ENCODE data around the gene TRAF3.

TRAF3 gene

DNA sequence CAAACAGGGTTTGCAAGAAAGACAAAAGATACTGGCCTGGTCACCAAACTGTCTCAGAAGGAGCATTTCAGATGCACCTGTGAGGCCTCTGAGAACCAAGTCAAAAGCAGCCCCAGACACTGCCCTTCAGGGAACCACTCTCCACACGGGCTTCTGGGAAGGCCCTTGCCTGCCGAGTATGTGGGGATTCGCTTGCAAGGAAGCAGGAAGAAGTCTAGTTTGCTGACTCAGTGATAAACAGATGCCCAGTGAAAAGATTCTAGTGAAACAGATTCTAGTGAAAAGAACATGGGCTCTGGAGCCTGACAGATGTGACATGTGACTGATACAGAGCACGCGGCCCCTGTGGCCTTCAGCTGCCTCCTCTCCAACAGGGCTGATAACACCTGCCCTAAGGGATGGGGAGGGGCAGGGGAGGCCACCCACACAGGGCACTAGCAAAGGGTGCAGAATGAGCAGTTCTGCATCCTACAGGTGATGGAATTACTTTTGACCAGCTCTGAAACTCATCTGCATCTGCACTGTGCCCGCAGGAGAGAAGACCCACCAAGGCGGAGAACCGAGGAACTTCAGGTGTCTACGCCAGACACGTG, 164.3 kb downstream of the TRAF3 start:
- no peak for DNase-seq

DNA sequence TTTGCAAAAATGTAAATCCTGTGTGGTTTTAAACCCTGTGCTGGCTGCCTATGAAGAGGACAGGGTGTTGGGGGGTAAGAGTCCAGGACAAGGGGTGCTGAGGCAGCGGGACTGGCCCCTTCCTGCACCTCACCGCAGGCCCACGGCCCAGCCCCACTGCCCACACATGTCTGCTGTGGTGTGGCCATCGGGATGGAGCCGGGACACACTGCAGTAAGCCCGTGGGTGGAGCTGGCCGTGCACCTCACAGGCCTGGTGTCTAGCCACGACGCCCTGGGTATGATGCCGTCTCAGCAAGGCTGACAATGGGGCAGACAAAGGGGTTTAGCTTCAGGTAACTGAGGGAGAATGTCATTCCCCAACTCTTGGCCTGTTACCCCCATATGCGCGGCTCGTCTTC, 164.8 kb downstream of the TRAF3 start:
- no peak for DNase-seq

DNA sequence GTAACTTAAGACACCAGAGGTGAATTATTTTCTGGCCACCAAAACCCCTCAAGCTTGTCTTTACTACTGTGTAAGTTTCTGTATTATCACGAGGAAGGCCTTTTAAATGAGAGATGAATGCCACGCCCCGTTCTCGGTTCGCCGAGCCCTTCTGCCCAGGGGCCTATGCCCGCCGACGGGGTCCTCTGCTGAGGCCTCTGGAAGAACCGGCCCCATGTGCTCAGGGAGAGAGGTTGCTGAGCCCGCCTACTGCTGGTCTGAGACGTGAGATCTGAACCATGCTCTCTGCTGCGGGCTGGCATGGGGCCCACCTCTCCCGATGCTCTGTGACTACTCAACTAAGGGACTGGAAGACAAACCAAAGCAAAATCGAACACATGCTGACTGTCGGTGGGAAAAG, 166.2 kb downstream of the TRAF3 start:
- DNase-seq, result no peak

DNA sequence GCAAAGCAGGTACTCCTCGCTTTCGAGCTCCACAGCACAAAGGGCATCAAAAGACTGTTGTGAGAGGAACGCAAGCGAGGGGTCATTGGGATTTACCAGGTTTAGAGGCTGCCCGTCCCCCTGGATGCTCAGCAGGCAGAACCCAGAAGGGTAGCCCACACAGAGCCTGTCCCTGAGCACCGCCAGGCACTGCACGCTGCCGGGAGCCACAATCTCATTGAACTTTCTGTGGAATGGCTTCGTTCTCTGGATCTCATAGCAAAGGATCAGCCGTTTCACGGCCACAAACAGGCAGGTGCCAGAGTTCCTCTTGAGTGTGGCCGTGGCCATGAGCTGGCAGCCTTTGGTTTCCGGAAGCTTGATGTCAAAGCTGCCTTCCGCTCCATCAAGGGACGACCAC, 166.7 kb downstream of the TRAF3 start:
- DNase-seq, result no peak

DNA sequence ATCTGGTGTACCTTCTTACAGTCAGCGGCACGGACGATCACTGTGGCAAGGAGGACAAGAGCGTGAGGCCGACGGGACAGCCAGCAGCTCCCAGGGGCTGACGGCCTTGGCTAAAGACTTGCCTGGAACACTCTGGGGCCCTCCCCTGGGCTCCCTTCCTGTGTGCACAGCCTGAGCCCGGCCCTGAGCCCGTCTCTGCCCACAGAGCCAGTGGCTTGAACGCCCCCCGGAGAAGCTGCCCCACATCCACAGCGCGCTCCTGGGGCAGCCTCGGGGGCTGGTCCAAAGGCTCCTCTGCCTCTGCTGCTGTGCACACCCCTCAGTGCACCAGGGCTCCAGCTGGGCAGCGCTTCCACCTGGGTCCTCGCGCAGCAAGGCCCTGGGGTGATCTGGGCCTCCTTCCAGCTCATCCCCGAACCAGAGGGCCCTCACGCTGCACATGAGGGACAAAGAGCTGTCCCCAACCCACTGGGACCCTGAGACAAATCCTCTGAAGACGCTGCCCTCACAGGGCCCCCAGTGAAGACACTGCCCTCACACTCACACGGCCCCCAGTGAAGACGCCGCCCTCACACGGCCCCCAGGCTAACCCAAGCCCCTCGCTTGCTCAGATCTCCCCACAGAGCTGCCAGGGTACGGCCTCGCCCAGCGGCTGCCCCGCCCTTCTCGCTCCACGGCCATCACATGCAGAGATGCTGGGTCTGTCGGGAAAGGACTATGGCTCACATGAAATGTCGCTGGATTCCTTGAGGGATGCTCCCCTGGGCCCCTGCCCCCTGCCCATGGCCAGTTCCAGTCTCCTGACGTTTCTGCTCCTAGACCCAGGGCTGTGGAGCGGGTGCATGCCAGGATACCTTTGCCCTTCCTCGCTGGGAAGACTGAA, 167.4 kb downstream of the TRAF3 start:
- no peak for DNase-seq

DNA sequence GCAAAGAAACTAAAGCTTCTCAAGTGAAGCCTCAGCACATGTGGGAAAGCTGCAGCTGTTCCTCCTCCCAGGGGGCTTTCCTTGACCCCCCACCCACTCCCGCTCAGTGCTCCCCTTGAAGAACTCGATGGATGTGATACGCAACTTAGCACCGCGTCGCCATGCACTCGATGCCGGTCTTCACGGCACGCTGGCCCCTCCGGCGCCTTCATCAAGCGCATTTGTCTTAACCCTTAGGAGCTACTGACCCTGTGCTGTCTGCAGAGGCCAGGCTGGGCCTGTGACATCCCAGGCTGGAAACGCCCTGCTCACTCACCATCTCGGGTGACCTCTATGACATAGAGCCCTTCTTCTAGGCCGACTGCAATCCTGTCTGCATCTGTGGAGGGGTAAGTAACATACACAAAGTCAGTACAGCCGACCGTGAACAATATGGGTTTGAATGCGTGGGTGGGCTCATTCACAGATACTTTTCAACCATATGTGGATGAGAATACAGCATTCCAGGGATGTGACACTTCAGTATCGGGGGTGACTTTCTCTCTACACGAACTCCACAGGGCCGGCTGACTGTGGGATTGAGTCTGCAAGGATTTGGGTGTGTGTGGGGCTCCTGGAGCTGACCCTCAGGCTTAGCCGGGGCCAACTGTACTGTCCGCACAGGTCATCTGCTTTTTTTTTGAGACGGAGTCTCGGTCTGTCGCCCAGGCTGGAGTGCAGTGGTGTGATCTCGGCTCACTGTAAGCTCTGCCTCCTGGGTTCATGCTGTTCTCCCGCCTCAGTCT, 168.3 kb downstream of the TRAF3 start:
- no peak for DNase-seq

DNA sequence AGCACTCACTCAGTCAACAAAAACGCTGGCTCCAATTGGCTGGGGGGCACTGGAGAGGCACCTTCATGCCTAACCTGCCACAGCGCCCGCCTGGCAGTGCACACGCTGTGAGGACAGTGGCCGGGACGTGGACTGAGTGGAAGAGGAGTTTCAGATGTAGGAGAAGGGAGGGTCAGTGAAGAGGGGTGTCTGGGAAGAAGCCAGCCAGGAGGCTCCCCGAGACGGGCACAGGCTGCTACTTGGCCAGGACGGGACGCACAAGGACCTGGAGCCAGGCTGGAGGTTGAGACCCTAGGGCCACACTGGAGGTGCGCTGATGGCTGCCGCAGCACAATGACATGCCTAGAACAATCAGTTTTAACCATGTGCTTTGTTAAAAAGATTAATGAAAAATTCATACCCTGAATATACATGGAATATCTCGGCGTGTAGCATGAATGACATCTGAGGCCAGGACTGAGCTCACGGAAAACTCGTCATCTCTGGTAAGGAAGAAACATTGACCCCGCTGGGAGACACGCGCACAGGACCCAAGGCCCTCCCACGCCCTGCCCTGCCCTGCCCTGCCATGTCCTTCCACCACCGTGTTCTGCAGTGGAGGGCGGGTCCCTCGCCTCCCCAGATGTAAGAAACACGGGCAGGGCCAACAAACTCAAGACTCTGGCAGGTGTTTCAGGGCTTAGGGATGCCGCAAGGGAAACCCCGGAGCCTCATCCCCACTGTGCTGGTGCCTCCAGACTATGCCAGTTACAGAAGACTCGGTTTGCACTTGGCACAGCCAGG, 170.3 kb downstream of the TRAF3 start:
- DNase-seq, result no peak

DNA sequence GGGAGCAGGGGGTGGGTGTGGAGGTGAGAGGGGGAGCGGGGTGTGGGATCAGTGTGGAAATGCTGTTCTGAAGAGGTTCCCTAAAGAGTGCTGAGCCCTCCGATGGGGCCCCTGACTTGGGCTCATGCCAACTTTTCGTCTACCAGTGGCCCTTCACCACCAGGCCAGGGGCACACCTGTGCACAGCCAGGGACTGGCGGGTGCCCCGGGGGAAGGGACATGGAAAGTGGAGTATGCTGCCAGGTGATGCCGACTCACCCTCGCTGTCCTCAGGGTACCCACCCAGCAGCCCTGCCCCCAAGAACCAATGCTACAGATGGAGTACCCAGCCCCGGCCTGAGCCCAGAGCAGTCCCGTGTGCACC, 171.4 kb downstream of the TRAF3 start:
- DNase-seq, result no peak

DNA sequence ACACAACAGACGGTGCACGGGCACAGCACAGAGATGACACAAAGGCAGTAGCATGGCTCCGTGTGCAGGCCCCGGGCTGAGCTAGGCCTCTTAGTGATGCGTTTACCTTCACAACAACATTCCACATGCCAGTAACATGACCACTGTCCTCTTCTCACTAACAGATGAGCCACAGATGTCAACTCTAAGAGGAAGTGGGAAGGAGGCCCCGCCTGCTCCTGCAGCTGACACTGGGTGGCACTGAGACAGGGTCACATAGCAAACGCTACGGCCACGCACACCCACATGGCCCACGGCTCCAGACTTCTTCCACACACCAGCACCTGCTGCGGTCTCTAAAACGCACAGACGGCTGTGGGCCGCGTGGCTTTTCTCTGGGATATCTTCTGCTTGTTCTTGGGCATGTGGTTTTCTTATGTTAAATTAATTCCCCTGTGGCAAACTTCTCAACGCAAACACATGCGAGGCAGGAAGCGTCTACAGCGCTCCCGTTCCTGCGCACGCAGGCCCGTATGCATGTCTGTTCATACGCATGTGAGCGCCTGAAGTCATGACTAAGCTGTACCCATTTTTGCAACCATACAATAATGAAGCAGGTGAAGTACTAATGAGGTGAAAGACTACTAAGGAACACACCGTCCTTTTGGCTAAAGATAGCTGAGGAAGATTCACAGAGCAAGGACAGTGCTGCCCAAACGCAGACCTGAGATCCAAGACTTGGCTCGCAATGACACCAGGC, 172.0 kb downstream of the TRAF3 start:
- DNase-seq, result peak; percentile 50

DNA sequence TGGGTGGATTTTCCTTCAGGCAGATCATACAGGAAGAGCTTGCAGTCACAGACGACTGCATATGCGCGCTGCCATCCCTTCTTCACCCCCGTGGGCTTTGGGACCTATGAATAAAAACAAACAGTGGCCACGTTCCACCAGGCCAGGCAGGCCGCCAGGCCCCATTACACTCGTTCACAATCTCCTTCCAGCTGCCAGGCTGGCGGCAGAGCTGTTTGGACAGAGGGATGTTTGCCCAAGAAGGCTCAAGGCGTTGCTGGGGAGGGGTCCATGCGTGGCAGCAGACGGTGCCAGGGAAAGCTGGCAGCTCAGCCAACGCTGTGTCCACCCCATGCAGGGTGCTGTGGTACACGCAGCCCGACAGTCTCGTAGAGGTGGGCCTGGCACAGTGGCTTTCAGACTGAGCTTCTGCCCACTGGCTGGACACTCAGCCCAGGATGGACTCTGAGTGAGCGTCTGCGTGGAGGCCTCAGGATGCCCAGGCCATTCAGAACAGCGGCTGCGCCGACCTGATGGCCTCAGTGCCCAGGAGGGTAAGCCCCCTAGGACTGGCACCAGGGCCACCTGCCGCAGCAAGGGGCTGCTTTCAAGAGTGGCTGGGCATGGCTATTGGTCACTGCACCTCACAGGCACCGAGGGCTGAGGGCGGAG, 172.7 kb downstream of the TRAF3 start:
- no peak for DNase-seq

DNA sequence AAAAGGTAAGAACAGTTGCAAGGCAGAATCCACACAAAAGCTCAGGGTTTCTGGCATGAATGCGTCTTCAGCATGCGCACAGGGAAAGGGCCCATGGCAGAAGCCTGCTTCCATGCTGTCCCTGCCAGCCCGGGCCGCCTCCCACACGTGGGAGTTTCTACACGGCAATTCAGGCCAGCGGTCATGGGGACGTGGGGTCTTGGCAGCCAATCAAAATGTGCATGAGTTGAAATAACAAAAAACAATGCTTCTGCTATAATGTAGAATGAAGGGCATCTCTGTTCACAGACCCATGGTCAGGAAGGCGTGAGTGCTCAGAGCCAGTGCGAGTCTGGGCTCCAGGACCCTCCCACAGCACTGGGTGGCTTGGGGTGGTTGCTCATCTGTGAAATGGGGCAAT, 173.8 kb downstream of the TRAF3 start:
- no peak for DNase-seq

DNA sequence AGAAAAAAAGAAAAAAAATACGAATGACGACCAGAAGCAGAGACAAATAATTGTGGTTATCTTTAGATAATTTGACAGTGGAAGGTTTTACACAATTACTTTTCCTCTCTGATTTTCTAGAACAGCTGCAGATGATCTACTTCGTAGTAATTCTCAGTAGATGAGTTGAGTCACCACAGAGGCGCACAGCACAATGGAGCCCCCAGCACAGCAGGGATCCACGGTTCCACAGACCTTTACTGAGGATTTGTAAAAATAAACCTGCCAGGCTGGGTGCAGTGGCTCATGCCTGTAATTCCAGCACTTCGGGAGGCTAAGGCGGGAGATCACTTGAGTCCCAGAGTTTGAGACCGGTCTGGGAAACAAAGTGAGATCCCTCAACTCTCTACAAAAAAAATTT, 174.6 kb downstream of the TRAF3 start:
- no peak for DNase-seq

DNA sequence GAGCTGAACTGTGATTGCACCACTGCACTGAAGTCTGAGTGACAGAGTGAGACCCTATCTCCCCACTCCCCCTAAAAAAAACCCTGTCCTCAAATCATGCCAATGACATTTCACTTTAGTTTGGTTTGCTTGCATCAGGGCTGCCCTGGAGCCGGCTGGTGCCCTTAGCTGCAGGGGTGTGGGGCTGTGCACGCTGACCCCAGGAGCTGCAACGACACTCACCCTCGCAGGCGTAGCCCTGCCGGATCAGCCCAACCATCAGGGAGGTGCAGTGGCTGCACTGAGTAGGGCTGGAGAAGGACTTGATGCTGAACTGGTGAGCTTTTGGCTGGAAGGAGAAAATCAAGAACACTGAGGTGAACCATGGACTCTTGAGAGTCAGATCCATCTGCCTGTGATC, 175.0 kb downstream of the TRAF3 start:
- no peak for DNase-seq

DNA sequence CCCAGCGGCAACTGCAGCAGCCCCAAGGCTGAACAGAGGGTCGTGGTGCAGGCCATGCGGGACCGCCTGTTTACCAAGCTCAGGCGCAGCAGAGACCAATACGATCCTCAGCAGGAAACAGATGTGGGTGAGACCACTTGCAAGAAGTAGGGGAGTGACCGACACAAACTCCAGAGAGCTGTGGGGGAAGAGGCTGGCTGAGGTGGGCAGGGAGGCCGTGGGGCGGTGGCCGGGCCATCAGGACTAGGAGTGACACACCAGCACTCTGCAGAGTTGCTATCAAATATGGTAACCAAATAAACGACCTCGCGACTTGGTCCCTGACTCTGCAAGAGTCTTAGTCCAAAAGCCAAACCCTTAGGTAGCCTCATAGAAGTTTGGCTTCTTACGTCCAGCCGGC, 175.9 kb downstream of the TRAF3 start:
- DNase-seq, result no peak

DNA sequence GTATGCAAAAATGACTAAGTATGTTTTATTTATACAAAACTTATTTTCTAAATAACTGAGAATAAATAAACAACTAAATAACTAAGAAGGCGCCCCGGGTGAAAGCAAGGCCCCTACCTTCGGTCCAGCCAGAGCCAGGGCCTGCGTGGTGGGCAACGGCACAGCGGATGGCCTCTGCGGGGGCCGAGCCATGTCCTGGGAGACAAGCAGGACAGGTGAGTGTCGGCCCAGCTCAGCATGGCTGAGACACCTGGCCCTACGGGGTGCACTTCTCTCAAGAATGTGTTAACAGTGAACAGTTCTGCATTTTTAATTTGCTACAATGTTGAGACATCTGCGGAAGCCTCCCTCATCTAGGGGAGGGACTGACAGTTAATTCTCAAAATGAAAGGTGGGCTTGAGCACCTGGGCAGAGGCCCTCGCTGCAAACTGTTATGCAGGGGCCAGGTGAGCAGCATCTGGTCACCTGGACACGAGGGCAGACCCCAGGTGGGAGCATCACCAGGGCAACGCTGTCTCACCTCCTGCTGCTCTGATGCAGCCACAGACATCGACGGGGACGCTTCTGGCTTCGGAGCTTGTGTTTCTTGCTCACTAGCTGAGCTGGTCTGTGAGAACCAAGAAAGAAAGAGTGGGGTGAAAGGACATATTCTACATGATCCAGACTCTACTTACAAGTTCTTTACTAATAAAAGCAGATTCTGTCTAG, 177.0 kb downstream of the TRAF3 start:
- no peak for DNase-seq

DNA sequence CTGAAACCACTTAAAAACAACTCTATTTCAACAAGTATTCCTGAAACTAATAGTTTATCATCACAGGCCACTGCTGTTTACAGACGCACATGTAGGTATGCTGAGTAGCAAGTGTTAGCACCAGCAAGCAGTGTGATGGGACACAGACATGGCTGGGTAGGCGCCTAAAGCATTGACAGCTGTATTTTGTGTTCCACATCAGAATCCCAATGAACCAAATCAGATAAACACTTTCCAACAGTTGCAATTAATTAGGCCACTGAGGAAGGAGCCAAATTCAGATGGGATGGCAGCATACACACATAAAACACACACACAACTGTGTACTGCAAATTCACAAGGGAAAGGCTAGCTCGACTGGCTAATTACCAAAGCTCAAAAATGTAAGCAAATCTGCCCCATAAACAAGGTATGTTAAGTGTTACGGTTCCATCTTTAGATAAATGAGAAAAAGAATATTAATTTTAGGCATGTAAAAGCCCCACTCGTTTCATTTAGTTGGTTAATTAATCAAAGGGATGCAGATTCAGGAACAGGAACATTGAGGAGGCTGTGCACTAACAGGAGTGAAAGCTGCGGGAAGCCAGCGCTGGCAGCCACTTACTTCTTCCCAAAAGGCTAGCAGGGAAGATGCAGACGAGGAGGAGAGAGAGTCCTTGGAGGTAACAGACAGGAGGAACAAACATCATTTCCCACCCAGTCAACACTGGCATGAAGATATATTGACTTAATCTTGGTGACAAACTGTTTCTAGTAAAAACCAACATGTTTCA, 178.6 kb downstream of the TRAF3 start:
- DNase-seq, result no peak

DNA sequence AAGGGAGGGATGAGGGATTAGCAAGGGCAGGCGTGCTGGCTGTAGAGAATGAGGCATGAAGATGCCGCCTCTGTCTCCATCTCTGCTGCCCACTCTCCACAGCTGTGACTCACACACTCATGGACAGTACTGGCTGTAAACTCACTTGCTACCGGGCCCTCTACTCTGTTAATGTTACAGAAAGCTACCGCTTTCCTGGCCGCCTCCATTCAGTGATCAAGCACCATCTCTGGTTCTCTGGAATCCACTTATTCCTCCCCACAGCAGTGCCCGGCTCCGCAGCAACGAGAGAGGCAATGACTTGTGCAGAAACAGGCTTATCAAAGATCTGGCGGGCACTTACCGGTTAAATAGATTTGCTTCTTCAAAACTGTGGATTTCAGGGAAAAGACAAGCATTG, 180.0 kb downstream of the TRAF3 start:
- no peak for DNase-seq

DNA sequence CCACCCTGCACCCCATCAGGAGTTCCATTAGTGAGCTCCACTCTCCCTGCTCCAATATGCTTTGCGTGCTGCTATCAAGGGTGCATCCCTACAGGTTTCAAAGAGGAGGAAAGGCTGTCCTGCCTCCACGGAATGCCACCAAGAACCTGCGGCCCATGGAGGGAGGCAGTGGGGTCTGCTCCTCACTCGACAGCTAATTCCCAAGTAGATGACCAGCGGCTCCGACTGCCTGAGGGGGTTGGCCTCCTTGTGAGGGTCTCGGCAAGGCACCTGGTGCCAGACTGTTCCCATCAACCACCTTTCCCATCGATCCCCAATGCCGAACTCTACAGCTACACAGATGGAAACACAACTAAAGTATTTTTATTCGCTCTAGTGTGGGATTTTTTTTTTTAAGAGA, 181.2 kb downstream of the TRAF3 start:
- DNase-seq, result no peak
